GM12865 (cell line): Measurements from ENCODE around the gene PLEKHD1.

ENCODE experiments used
- DNase-seq: peaks from one replicate; pipeline ENCODE4 v3.0.0; 2010; ENCODE audit warnings: low read depth
- H3K4me3 ChIP-seq: 2 replicates; pipeline ENCODE4 v1.5.1; 2011; ENCODE audit warnings: mild to moderate bottlenecking, low read depth, low read length, control low read depth
- TF ChIP-seq, protein P1 (sequence below): IDR thresholded peaks from 2 replicates; pipeline ENCODE4 v1.5.1; 2011; ENCODE audit warnings: low read length, control low read depth, low read depth, inconsistent platforms; ENCODE audit not compliant: insufficient read depth; ENCODE audit errors: missing control alignments

Gene PLEKHD1

DNA sequence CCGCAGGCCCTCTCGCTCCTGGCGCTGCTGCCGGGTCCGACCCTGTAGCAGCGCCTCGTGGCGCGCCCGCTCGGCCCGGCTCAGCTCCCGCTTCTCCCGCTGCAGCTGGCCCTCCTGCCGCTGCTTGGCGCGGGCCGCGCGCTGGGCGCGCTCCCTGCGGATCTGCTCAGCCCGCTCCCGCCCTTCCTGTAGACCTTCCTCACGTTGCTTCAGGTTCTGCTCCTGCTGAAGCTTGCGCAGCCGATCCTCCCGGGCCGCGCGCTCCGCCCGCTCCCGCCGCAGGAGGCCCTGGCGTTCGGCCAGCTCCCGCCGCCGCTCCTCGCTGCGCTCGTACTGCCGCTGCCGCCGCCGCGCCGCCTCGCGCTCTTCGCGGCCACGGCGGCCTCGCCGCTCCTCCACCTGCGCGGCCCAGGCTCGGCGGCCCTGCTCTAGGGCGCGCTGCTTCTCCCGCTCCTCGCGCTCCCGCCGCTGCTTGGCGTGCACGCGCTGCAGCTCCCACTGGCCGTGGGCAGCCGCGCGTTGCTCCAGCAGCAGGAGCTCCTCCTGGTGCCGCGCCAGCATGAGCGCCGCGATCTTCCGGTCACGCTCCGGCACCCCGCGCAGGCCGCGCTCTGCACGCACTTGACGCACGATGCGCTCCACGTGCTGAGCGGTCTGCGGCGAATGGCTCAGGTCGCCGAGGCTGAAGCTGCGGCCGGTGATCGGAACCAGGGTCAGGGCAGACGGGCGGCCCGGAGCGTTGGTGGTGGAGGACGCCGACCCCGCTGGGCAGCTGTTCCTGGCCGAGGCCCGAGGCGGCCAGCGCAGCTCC, 87.7 kb downstream of the PLEKHD1 start:
- TF ChIP-seq, protein P1, sequence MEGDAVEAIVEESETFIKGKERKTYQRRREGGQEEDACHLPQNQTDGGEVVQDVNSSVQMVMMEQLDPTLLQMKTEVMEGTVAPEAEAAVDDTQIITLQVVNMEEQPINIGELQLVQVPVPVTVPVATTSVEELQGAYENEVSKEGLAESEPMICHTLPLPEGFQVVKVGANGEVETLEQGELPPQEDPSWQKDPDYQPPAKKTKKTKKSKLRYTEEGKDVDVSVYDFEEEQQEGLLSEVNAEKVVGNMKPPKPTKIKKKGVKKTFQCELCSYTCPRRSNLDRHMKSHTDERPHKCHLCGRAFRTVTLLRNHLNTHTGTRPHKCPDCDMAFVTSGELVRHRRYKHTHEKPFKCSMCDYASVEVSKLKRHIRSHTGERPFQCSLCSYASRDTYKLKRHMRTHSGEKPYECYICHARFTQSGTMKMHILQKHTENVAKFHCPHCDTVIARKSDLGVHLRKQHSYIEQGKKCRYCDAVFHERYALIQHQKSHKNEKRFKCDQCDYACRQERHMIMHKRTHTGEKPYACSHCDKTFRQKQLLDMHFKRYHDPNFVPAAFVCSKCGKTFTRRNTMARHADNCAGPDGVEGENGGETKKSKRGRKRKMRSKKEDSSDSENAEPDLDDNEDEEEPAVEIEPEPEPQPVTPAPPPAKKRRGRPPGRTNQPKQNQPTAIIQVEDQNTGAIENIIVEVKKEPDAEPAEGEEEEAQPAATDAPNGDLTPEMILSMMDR, result no peak
- no peak overlapping the region for H3K4me3 ChIP-seq
- no peak for DNase-seq

DNA sequence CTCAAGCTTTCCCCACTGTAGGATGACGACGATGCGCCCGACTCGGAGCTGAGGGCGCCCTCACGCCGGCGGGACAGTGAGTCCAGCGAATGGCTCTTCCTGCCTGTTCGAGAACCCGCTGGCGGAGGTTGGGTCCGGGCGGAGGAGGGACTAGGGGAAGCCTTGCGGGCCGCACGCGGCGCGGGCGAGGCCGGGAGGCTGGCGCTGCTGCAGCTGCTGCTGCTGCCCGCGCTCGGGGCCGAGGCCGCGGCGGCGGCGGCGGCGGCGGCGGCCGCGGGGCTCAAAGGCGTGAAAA, 88.3 kb downstream of the PLEKHD1 start:
- DNase-seq, result no peak
- no peak overlapping the region for H3K4me3 ChIP-seq
- TF ChIP-seq, protein P1, result no peak

DNA sequence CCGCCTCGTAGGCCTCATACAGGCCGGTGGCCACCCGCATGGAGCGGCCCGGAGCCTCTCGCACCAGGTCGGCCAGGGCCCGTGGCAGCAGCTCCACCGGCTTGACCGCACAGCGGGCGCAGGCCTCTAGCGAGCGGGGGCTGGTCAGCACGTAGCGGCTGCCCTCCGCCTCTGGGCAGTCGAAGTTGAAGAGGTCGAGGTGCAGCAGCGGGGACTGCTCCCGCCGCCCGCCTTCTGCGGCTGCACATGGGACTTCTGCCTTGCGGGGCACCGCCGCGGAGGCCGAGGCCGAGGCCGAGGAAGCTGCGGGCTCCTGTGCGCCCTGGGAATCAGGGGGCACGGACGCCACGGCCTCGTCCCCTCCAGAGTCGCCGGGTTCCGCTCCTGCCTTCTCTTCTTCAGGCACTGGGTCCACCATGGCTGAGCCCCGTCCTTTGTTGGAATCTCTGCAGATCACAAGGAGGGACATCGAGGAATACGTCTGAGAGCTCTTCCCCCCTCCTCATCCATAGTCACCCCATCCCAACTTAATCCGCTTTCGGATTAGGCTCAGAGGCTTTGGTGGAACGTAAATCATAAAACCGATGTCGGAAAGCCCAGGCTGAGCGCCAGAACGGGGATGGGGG, 88.8 kb downstream of the PLEKHD1 start:
- DNase-seq, result no peak
- no peak overlapping the region for H3K4me3 ChIP-seq
- TF ChIP-seq, protein P1, result no peak

DNA sequence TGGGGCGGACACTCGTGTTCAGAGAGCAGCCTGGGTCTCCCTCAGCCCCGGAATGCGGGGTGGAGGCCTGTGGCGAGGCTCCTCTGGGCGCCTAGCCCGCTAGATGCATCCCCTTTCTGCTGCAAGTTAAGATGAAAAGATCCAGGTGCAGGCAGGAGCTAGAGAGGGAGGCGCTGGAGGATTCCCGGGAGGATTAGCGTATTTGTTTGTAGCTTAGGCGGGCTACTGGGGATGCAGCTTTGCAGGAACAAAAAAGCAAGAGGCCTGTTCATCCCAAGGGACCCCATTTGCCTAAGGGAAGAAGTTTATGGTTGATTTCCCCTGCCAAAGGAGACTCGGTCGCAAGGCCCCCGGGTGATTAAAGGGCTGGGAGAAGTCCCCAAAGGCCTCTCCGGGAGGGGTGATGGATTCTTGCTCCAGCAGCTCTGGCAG, 89.3 kb downstream of the PLEKHD1 start:
- H3K4me3 ChIP-seq, result no peak overlapping the region
- no peak for DNase-seq
- TF ChIP-seq, protein P1, result no peak

DNA sequence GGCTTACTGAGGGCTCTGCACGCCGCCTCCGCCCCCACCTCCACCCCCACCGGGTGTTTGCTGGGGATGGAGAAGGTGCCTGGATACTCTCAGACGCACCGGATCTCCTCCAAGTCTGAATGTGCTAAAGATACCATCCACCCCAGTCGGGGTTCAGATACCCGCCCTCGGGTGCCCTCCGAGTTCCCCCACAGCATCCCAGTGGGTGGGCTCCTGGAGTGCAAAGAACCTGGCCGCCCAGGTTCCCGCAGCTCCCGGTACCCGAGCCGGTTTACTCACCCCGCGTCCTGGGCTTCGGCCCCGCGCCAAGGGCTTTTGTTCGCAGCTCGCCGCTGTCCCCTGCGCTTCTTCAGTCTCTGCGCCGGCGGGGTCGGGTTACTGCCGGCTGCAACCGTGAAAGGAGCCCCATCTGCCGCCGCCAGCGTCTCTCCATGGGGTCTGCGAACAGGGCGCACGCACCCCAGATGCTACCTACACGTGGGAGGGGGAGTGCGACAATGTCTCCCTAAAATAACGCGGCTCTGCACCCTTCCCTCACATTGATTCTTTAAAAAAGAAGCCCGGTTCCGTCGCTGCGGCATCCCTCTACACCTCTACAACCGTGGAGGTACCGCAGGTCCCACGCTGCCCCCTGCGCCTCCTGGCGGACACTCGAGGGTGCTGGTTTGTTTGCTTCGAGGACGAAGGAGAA, 89.9 kb downstream of the PLEKHD1 start, which contains the start of gene CCDC177:
TSS of gene CCDC177 (minus strand) at position 609 of the 691 bp plus-strand sequence. CDS start 1,249 bp downstream, outside the sequence.
- peak; percentile 68 for DNase-seq
- no peak within 1 kb of the TSS for H3K4me3 ChIP-seq
- TF ChIP-seq, protein P1, result peak; percentile 86

DNA sequence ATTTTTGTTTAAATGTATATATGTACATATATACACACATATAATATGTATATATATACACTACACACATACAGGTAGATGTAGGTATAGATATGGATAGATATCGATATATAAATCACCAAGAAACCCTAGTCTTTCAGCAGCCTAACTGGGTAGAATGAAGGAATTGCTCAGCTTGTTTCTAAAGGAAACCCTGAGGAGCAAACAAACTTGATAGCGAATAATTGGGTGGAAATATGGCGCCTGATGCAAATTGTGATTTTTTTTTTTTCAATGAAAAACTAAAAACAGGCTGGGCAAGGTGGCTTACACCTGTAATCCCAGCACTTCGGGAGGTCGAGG, 90.4 kb downstream of the PLEKHD1 start:
- no peak for DNase-seq
- no peak overlapping the region for H3K4me3 ChIP-seq
- TF ChIP-seq, protein P1, result no peak
